Epithelial cell of esophagus (primary cell): ENCODE results near the gene SFXN5.
"Not testable (repeated sequence)": the region's sequence is repeated elsewhere in the genome, so short reads cannot be mapped to it uniquely, and the experiment has no call there.

ENCODE experiments used
- DNase-seq: peaks from one replicate; pipeline ENCODE4 v3.0.0; 2010; ENCODE audit warnings: low read depth
- H3K4me3 ChIP-seq: 2 replicates; pipeline ENCODE4 v1.5.1; 2011; ENCODE audit warnings: mild to moderate bottlenecking, low read length, control low read depth
- CTCF ChIP-seq: IDR thresholded peaks from 2 replicates; pipeline ENCODE4 v1.5.1; 2011; ENCODE audit warnings: low read depth, mild to moderate bottlenecking, low read length, control low read depth, inconsistent platforms; ENCODE audit not compliant: insufficient read depth; ENCODE audit errors: missing control alignments

The SFXN5 gene

DNA sequence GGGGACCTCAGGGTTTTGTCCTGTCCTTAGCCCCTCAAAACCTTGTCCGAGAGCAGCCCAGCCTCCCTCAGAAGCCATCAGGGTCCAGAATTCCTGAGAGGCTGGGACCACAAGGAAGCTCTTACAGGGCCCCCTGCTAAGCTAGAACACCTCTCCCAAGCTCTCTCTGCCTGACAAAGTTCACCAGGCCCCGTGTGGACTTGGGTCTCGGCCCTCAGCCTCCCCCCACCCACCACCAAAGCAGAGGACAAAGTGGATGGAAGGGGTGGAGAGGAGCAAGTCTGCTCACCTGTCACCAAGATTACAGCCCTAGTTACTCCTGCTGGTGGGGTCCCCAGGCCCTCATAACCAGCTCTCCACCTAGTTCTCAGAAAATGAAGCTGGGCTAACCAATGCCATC, 24.4 kb upstream of the SFXN5 start:
- no peak for TF ChIP-seq CTCF
- H3K4me3 ChIP-seq, result no peak overlapping the region
- no peak for DNase-seq

DNA sequence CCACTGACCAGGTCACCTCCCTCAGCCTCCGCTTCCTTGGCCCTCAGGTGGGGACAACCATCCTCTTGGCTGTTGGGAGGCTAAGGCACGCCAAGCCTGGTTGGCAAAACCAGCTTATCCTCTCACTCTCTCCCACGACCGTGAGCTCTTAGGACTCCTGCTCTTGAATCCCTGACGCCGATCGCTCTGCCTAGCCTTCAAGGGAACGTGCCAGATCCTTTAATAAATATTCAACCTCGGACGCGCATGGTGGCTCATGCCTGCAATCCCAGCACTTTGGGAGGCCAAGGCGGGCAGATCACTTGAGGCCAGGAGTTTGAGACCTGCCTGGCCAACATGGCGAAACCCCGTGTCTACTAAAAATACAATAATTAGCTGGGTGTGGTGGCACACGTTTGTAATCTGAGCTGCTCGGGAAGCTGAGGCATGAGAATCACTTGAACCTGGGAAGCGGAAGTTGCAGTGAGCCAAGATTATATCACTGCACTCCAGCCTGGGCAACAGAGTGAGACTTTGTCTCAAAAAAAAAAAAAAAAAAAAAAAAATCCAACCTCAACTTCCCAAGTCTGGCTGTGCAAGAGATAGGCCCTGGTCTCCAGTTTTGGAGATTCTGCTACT, 22.2 kb upstream of the SFXN5 start:
- not testable (repeated sequence) for DNase-seq, H3K4me3 ChIP-seq

DNA sequence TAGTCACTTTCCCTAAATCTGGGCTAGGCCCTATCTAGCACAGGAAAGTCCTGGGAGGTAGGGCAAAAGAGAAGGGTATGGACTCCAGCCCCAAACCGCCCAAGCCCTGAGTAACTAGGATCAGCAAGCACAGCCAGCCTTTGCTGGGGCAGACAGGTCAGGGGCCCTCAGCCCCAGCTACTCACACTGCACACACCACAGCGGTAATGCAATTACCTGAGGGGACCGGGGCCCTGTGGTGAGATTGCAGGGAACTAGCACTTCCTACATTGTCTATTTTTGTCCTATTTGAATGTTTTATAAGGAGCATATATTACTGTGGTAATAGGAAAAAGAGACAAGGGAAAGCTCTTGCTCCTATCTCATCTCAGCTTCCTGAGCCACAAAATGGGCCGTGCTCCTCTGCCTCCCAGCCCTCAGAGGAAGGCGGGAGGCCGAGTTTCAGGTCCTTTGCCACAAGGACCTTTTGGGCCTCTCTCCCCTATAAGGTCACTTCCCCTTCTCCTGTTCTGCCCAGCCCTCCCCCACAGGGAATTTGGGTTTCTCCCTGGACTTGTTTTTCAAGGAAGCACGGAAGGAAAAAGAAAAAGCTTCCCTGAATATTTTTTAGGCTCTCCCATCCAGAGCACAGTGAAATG, 20.8 kb upstream of the SFXN5 start:
- DNase-seq, result no peak
- no peak for TF ChIP-seq CTCF

GRCh38 chr2:73091696-73092095, 20.2 kb upstream of the SFXN5 start:
- H3K4me3 ChIP-seq, result no peak overlapping the region
- TF ChIP-seq CTCF, result no peak
- no peak for DNase-seq

More for the DNA sequence above, 20.8 kb upstream of the SFXN5 start:
- H3K4me3 ChIP-seq, result no peak overlapping the region

GRCh38 chr2:73091164-73091563, 19.7 kb upstream of the SFXN5 start:
- H3K4me3 ChIP-seq, result no peak overlapping the region
- peak; percentile 23 for DNase-seq
- no peak for TF ChIP-seq CTCF

DNA sequence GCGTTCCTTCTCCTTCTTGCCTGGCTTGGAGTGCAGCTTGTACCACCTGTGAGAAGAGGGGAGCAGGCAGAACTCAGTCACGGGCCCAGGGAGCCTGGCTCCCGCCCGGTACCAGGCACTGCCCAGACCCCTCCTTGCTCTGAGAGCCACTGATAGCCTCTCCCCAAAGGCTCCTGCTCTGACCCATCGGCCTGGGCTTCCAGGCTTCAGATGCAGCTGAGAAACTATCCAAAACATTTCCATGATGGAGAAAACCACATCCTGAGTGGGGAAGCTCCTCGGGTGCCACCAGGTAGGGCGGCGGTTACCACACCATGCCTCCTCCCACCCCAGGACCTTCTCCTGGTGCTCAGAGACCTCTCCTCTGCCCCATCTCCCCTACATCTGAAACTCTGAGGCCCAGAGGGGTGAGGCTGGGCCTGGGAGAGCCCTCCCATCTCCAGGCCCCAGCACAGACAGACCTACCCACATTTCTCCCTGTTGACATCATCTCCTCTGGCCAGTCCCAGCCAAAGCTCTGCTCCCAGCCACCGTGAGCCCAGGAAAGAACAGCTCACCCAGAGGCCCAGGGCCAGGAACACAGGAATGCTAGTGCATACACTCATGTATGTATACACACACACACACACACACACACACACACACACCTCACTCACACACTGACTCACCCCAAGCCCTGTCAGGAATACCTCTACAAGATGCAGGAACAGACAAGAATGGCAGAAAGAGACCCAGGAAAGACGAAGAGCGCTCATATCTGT, 17.9 kb upstream of the SFXN5 start:
- no peak overlapping the region for H3K4me3 ChIP-seq
- peak; percentile 99 for DNase-seq
- no peak for TF ChIP-seq CTCF

- H3K4me3 ChIP-seq, result no peak overlapping the region
- DNase-seq, result no peak
- no peak for TF ChIP-seq CTCF
These were observed 17.2 kb upstream of the SFXN5 start for GRCh38 chr2:73088703-73089102.
